Neural crest cell (in vitro differentiated cells): ENCODE results near the gene SMTNL2. TPM values are rescaled to one million over a fixed set of nuclear protein-coding genes. Genes with fewer than 3 reads are reported as not detected.

Experiments used
- DNase-seq: peaks from one replicate; pipeline ENCODE4 v3.0.0; 2021; ENCODE audit warnings: low read depth, mixed read lengths, low spot score
- H3K27ac Mint-ChIP-seq: one replicate; pipeline ENCODE4 v1.8.0; 2021; ENCODE audit warnings: mild to moderate bottlenecking, mixed read lengths; ENCODE audit not compliant: unreplicated experiment
- H3K27me3 Mint-ChIP-seq: 2 replicates; pipeline ENCODE4 v1.8.0; 2021; ENCODE audit warnings: low read depth, mild to moderate bottlenecking, mixed read lengths
- H3K36me3 Mint-ChIP-seq: 2 replicates; pipeline ENCODE4 v1.8.0; 2021; ENCODE audit warnings: low read depth, mild to moderate bottlenecking, mixed read lengths
- H3K4me1 Mint-ChIP-seq: 2 replicates; pipeline ENCODE4 v1.8.0; 2021; ENCODE audit warnings: mixed read lengths
- H3K4me3 Mint-ChIP-seq: one replicate; pipeline ENCODE4 v1.8.0; 2021; ENCODE audit warnings: mild to moderate bottlenecking, mixed read lengths
- H3K9me3 Mint-ChIP-seq: 2 replicates; pipeline ENCODE4 v1.8.0; 2021; ENCODE audit warnings: mixed read lengths
- CTCF ChIP-seq: fragments of 200-600 bp; sonication (generic); conservative IDR thresholded peaks from 2 replicates; pipeline ENCODE4 v1.5.0; 2021; ENCODE audit warnings: antibody characterized with exemption, mild to moderate bottlenecking
- total RNA-seq: library from RNA; stranded (reverse); gene quantifications from 2 replicates; pipeline ENCODE4 v1.2.1, GENCODE V29; 2021

The SMTNL2 gene
- total RNA-seq, 1 donor from 2014 or later: 1.1 TPM

GRCh38 chr17:4544135-4544950, 40.0 kb upstream of the SMTNL2 start:
- Mint-ChIP-seq H3K27ac (no peak overlapping the region), H3K36me3 (no peaks in the 10 kb centered on the region)
- no peak for DNase-seq

GRCh38 chr17:4544951-4545216, 39.4 kb upstream of the SMTNL2 start:
- no peak for TF ChIP-seq CTCF
- no peaks in the 10 kb centered on the region for H3K27me3 Mint-ChIP-seq
- no peak for DNase-seq
- no peaks in the 10 kb centered on the region for H3K9me3 Mint-ChIP-seq
- no peak overlapping the region for H3K27ac Mint-ChIP-seq
- H3K36me3 Mint-ChIP-seq: no peaks in the 10 kb centered on the region
- no peaks in the 10 kb centered on the region for H3K4me1 Mint-ChIP-seq
- no peak overlapping the region for H3K4me3 Mint-ChIP-seq

More at GRCh38 chr17:4544135-4544950, 40.0 kb upstream of the SMTNL2 start:
- Mint-ChIP-seq H3K27me3 (no peaks in the 10 kb centered on the region), H3K4me1 (no peaks in the 10 kb centered on the region), H3K9me3 (no peaks in the 10 kb centered on the region), H3K4me3 (no peak overlapping the region)
- TF ChIP-seq CTCF: no peak

GRCh38 chr17:4545217-4545951, 38.9 kb upstream of the SMTNL2 start:
- Mint-ChIP-seq H3K27ac (no peak overlapping the region), H3K9me3 (no peaks in the 10 kb centered on the region), H3K4me1 (no peaks in the 10 kb centered on the region), H3K27me3 (no peaks in the 10 kb centered on the region), H3K36me3 (no peaks in the 10 kb centered on the region), H3K4me3 (no peak overlapping the region)
- no peak for DNase-seq
- TF ChIP-seq CTCF: no peak

GRCh38 chr17:4547118-4547906, 37.0 kb upstream of the SMTNL2 start:
- Mint-ChIP-seq H3K27me3 (no peaks in the 10 kb centered on the region), H3K4me3 (no peak overlapping the region), H3K36me3 (peaks cover 3% of the 10 kb centered on the region), H3K27ac (no peak overlapping the region), H3K9me3 (no peaks in the 10 kb centered on the region), H3K4me1 (no peaks in the 10 kb centered on the region)
- DNase-seq: no peak
- TF ChIP-seq CTCF: no peak

GRCh38 chr17:4548061-4548461, 36.3 kb upstream of the SMTNL2 start:
- H3K4me1 Mint-ChIP-seq: no peaks in the 10 kb centered on the region
- H3K36me3 Mint-ChIP-seq: peaks cover 3% of the 10 kb centered on the region
- no peak overlapping the region for H3K4me3 Mint-ChIP-seq
- no peaks in the 10 kb centered on the region for H3K27me3 Mint-ChIP-seq
- no peaks in the 10 kb centered on the region for H3K9me3 Mint-ChIP-seq
- no peak overlapping the region for H3K27ac Mint-ChIP-seq
- no peak for TF ChIP-seq CTCF
- DNase-seq: no peak
